BE2C (cell line): ENCODE data around the gene CRADD.

Experiments used
- DNase-seq: peaks from one replicate; pipeline ENCODE4 v3.0.0-alpha.2; 2020
- H3K27me3 ChIP-seq: fragments of 250-450 bp; sonication (Bioruptor Pico); 2 replicates; pipeline ENCODE4 v1.5.1; 2020; ENCODE audit warnings: mild to moderate bottlenecking
- H3K36me3 ChIP-seq: fragments of 250-450 bp; sonication (Bioruptor Pico); 2 replicates; pipeline ENCODE4 v1.5.1; 2020; ENCODE audit warnings: mild to moderate bottlenecking
- H3K4me1 ChIP-seq: fragments of 250-450 bp; sonication (Bioruptor Pico); 2 replicates; pipeline ENCODE4 v1.5.1; 2020
- H3K4me3 ChIP-seq: 2 replicates; pipeline ENCODE4 v1.5.1; 2011; ENCODE audit warnings: low read depth, low read length
- H3K9me3 ChIP-seq: fragments of 250-450 bp; sonication (Bioruptor Pico); 2 replicates; pipeline ENCODE4 v1.5.1; 2020
- CTCF ChIP-seq: IDR thresholded peaks from 2 replicates; pipeline ENCODE4 v1.5.1; 2012; ENCODE audit warnings: mild to moderate bottlenecking, low read depth, low read length

CRADD gene

GRCh38 chr12:93827179-93827578 is 150.0 kb downstream of the CRADD start:
- DNase-seq, result no peak
- Histone ChIP-seq H3K4me3 (no peak overlapping the region), H3K4me1 (no peaks in the 10 kb centered on the region; the same call in 1 of the 2 replicates), H3K9me3 (no peaks in the 10 kb centered on the region), H3K27me3 (no peaks in the 10 kb centered on the region), H3K36me3 (no peaks in the 10 kb centered on the region)
- no peak for TF ChIP-seq CTCF

GRCh38 chr12:93827669-93828068 is 150.5 kb downstream of the CRADD start:
- no peaks in the 10 kb centered on the region; the same call in 1 of the 2 replicates for H3K4me1 ChIP-seq
- no peaks in the 10 kb centered on the region for H3K9me3 ChIP-seq
- no peak for TF ChIP-seq CTCF
- no peak overlapping the region for H3K4me3 ChIP-seq
- DNase-seq, result no peak
- no peaks in the 10 kb centered on the region for H3K27me3 ChIP-seq
- H3K36me3 ChIP-seq, result no peaks in the 10 kb centered on the region

- Histone ChIP-seq H3K36me3 (no peaks in the 10 kb centered on the region), H3K27me3 (no peaks in the 10 kb centered on the region), H3K9me3 (no peaks in the 10 kb centered on the region), H3K4me3 (no peak overlapping the region), H3K4me1 (no peaks in the 10 kb centered on the region; the same call in 1 of the 2 replicates)
- TF ChIP-seq CTCF, result no peak
- DNase-seq, result peak; percentile 30
These were observed 151.8 kb downstream of the CRADD start for GRCh38 chr12:93829016-93829415.

- H3K36me3 ChIP-seq, result no peaks in the 10 kb centered on the region
- no peak for DNase-seq
These were observed 154.2 kb downstream of the CRADD start for GRCh38 chr12:93831374-93831773.

GRCh38 chr12:93832131-93832530 is 155.0 kb downstream of the CRADD start:
- Histone ChIP-seq H3K4me1 (no peaks in the 10 kb centered on the region), H3K4me3 (no peak overlapping the region), H3K36me3 (no peaks in the 10 kb centered on the region), H3K9me3 (no peaks in the 10 kb centered on the region), H3K27me3 (no peaks in the 10 kb centered on the region)
- no peak for DNase-seq
- no peak for TF ChIP-seq CTCF

More at GRCh38 chr12:93831374-93831773, 154.2 kb downstream of the CRADD start:
- Histone ChIP-seq H3K4me3 (no peak overlapping the region), H3K27me3 (no peaks in the 10 kb centered on the region), H3K4me1 (no peaks in the 10 kb centered on the region), H3K9me3 (no peaks in the 10 kb centered on the region)
- TF ChIP-seq CTCF, result no peak

GRCh38 chr12:93833946-93834345 is 156.8 kb downstream of the CRADD start:
- H3K4me1 ChIP-seq, result no peaks in the 10 kb centered on the region
- H3K9me3 ChIP-seq, result no peaks in the 10 kb centered on the region
- no peaks in the 10 kb centered on the region for H3K27me3 ChIP-seq
- no peak for DNase-seq
- no peaks in the 10 kb centered on the region for H3K36me3 ChIP-seq
- no peak overlapping the region for H3K4me3 ChIP-seq
- no peak for TF ChIP-seq CTCF
